H4 (cell line): ENCODE measurements around the gene PITPNM2. TPM values are rescaled to one million over a fixed set of nuclear protein-coding genes. Genes with fewer than 3 reads are reported as not detected.
"Not testable (repeated sequence)": the region's sequence is repeated elsewhere in the genome, so short reads cannot be mapped to it uniquely, and the experiment has no call there.

Experiments
- DNase-seq: peaks from one replicate; pipeline ENCODE4 v3.0.0-alpha.2; 2015; ENCODE audit warnings: low spot score
- total RNA-seq: library from RNA; depleted of rRNA; stranded (reverse); fragments of >200 nt; shearing (Covaris generic); gene quantifications from 2 replicates; pipeline ENCODE4 v1.2.3, GENCODE V29; 2014

Gene PITPNM2
- total RNA-seq, 1 experiment from 2014 or later: 2.0 TPM

GRCh38 chr12:123120452-123121166, 30.3 kb downstream of the PITPNM2 start:
- no peak for DNase-seq

- no peak for DNase-seq
Observed at GRCh38 chr12:123119808-123120207, 31.1 kb downstream of the PITPNM2 start.

GRCh38 chr12:123118497-123118896, 32.4 kb downstream of the PITPNM2 start:
- no peak for DNase-seq

- peak; percentile 67 for DNase-seq
Observed at GRCh38 chr12:123115409-123116121, 35.3 kb downstream of the PITPNM2 start.

GRCh38 chr12:123114304-123115083, 36.4 kb downstream of the PITPNM2 start:
- no peak for DNase-seq

- no peak for DNase-seq
Observed at GRCh38 chr12:123113026-123113425, 37.9 kb downstream of the PITPNM2 start.

GRCh38 chr12:123111498-123112165, 39.3 kb downstream of the PITPNM2 start:
- no peak for DNase-seq

- no peak for DNase-seq
Observed at GRCh38 chr12:123109319-123109772, 41.5 kb downstream of the PITPNM2 start.

- DNase-seq: no peak
Observed at GRCh38 chr12:123108682-123109066, 42.2 kb downstream of the PITPNM2 start.

- DNase-seq: no peak
Observed at GRCh38 chr12:123107926-123108681, 42.8 kb downstream of the PITPNM2 start.

GRCh38 chr12:123106640-123107359, 44.1 kb downstream of the PITPNM2 start:
- DNase-seq: no peak

GRCh38 chr12:123105211-123105826, 45.6 kb downstream of the PITPNM2 start:
- DNase-seq: no peak

- no peak for DNase-seq
Observed at GRCh38 chr12:123104809-123105208, 46.1 kb downstream of the PITPNM2 start.

GRCh38 chr12:123104094-123104493, 46.8 kb downstream of the PITPNM2 start:
- DNase-seq: not testable (repeated sequence)

- no peak for DNase-seq
Observed at GRCh38 chr12:123102781-123103503, 47.9 kb downstream of the PITPNM2 start.

GRCh38 chr12:123102366-123102765, 48.5 kb downstream of the PITPNM2 start:
- no peak for DNase-seq

GRCh38 chr12:123101526-123101925, 49.4 kb downstream of the PITPNM2 start:
- DNase-seq: no peak
